Measurements from ENCODE around the gene TMEM213.

TMEM213 gene

GRCh38 chr7:138843632-138844580, 46.1 kb downstream of the TMEM213 start:
- H3K4me3 ChIP-seq (ENCODE audit: low read depth, low read length) = no peak overlapping the region
- no peak for DNase-seq (ENCODE audit: low read depth)
- TF ChIP-seq CTCF (IDR thresholded peaks at IDR 0.05; ENCODE audit: control insufficient read depth, extremely low read depth, insufficient read depth) = no peak

GRCh38 chr7:138845711-138846110, 47.9 kb downstream of the TMEM213 start:
- DNase-seq (ENCODE audit: low read depth) = no peak
- no peak overlapping the region for H3K4me3 ChIP-seq (ENCODE audit: low read depth, low read length)
- no peak for TF ChIP-seq CTCF (IDR thresholded peaks at IDR 0.05; ENCODE audit: control insufficient read depth, extremely low read depth, insufficient read depth)

- no peak for TF ChIP-seq CTCF (IDR thresholded peaks at IDR 0.05; ENCODE audit: control insufficient read depth, extremely low read depth, insufficient read depth)
- no peak for DNase-seq (ENCODE audit: low read depth)
- no peak overlapping the region for H3K4me3 ChIP-seq (ENCODE audit: low read depth, low read length)
Measured at GRCh38 chr7:138848056-138848980, 50.5 kb downstream of the TMEM213 start.

- no peak for DNase-seq (ENCODE audit: low read depth)
- no peak for TF ChIP-seq CTCF (IDR thresholded peaks at IDR 0.05; ENCODE audit: control insufficient read depth, extremely low read depth, insufficient read depth)
- no peak overlapping the region for H3K4me3 ChIP-seq (ENCODE audit: low read depth, low read length)
Measured at GRCh38 chr7:138849701-138850100, 51.9 kb downstream of the TMEM213 start.

- no peak for TF ChIP-seq CTCF (IDR thresholded peaks at IDR 0.05; ENCODE audit: control insufficient read depth, extremely low read depth, insufficient read depth)
- no peak for DNase-seq (ENCODE audit: low read depth)
- no peak overlapping the region for H3K4me3 ChIP-seq (ENCODE audit: low read depth, low read length)
Measured at GRCh38 chr7:138852469-138852868, 54.7 kb downstream of the TMEM213 start.

- TF ChIP-seq CTCF (IDR thresholded peaks at IDR 0.05; ENCODE audit: control insufficient read depth, extremely low read depth, insufficient read depth) = no peak
- DNase-seq (ENCODE audit: low read depth) = no peak
Measured at GRCh38 chr7:138853448-138853847, 55.7 kb downstream of the TMEM213 start.

More at GRCh38 chr7:138853448-138853847, 55.7 kb downstream of the TMEM213 start:
- H3K4me3 ChIP-seq (ENCODE audit: low read depth, low read length) = no peak overlapping the region
